Epithelial cell of proximal tubule (primary cell): ENCODE data around the gene COL26A1. TPM values are rescaled to one million over a fixed set of nuclear protein-coding genes. Genes with fewer than 3 reads are reported as not detected.

Experiments used
- DNase-seq: peaks from one replicate; pipeline ENCODE4 v3.0.0-alpha.2; 2011; ENCODE audit warnings: low read depth
- H3K4me3 ChIP-seq: 2 replicates; pipeline ENCODE4 v1.5.1; 2011; ENCODE audit warnings: low read depth, mild to moderate bottlenecking, low read length
- total RNA-seq: library from RNA; depleted of rRNA; stranded (reverse); fragments of >200 nt; gene quantifications from 2 replicates; pipeline ENCODE4 v1.2.3, GENCODE V29; 2015
- TF ChIP-seq, protein P1 (sequence below): conservative IDR thresholded peaks from 2 replicates; pipeline ENCODE4 v1.5.1; 2012; ENCODE audit warnings: low read depth, mild to moderate bottlenecking, low read length

Gene COL26A1
- total RNA-seq, 1 donor from 2014 or later: not detected

DNA sequence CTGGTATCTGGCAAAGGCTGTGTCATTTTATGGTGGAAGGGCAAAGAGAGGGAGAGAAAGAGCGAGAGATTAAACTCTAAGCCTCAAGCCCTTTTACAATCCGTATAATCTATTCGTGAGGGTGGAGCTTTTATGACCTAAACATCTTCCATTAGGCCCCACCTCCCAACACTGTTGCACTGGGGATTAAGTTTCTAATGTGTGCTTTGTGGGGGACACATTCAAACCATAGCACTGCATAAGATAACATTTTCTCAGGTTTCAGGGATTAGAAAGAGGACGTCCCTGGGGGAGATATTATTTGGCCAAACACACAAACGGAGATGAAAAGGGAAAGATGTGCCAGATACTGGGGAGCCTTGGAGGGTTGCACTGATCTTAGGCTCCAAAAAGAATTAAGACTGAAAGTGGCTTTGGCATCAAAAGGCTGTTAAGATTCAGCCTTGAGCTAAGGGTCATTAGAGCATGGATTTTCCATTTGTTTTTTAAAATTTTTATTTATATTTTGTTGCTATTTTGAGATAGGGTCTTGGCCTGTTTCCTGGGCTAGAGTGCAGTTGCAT is 19.0 kb downstream of the COL26A1 start:
- H3K4me3 ChIP-seq: no peak overlapping the region
- DNase-seq: no peak
- TF ChIP-seq, protein P1, sequence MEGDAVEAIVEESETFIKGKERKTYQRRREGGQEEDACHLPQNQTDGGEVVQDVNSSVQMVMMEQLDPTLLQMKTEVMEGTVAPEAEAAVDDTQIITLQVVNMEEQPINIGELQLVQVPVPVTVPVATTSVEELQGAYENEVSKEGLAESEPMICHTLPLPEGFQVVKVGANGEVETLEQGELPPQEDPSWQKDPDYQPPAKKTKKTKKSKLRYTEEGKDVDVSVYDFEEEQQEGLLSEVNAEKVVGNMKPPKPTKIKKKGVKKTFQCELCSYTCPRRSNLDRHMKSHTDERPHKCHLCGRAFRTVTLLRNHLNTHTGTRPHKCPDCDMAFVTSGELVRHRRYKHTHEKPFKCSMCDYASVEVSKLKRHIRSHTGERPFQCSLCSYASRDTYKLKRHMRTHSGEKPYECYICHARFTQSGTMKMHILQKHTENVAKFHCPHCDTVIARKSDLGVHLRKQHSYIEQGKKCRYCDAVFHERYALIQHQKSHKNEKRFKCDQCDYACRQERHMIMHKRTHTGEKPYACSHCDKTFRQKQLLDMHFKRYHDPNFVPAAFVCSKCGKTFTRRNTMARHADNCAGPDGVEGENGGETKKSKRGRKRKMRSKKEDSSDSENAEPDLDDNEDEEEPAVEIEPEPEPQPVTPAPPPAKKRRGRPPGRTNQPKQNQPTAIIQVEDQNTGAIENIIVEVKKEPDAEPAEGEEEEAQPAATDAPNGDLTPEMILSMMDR: no peak

DNA sequence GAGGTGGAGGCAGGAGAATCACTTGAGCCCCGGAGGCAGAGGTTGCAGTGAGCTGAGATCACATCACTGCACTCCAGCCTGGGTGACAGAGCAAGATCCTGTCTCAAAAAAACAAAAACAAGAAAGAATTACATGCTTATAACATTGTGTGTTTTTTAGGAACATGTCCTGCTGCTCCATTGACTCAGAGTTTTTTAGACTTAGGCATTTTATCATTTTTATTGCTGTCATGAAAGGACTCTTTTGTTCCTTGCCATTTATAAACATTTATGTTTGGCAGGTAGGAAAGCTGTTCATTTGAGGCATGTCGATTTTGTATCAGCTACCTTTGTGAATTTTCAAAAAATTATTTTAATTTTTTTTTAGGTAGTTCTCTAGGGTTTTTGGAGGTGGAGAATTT is 20.3 kb downstream of the COL26A1 start:
- DNase-seq: no peak
- TF ChIP-seq, protein P1: no peak

DNA sequence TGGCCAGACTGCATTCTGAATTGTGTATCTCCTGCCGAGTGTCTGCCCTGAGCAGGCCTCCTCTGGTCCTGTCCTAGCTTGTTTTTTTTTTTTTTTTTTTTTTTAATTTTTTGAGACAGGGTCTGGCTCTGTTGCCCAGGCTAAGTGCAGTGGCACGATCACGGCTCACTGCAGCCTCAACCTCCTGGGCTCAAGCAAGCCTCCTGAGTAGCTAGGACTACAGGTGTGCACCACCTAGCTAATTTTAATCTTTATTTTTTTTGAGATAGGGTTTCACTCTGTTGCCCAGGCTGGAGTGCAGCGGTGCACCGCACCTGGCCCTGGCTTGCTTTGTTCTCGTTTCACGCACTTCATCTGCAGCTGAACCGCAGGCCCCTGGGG is 23.5 kb downstream of the COL26A1 start:
- DNase-seq: no peak
- H3K4me3 ChIP-seq: no peak overlapping the region
- TF ChIP-seq, protein P1: no peak

More for the DNA sequence above, 20.3 kb downstream of the COL26A1 start:
- H3K4me3 ChIP-seq: no peak overlapping the region

DNA sequence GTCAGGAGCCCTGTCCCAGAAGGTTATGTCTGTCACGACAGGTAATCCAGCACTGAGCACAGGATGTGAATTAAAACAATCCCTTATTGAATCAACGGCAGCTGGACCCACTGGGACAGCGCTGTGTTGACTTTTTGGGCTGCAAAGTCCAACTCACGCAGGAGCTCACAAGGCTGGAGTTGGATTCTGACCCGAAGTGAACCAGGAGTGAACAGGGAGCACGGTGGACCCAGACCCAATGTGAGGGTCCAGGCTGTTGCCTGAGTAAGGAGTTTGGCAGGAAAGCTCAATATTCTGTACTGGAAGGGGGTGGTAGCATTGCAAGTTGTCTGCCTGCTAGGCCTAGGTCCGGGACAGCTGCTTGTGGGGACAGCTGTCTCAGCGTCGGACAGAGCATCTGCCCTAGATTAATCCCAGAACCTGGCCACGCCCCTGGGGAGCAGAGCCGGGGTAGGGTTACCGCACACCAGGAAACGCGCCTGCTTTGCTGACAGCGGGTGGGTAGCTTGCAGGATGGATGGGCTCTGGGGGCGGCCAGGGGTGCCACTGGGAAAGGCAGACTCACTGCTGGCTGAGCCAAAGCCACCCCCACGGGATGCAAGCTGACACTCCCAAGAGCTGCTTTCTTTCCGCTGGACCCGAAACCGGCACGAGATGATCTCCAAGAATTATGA is 24.0 kb downstream of the COL26A1 start:
- H3K4me3 ChIP-seq: no peak overlapping the region
- no peak for DNase-seq
- TF ChIP-seq, protein P1: no peak

DNA sequence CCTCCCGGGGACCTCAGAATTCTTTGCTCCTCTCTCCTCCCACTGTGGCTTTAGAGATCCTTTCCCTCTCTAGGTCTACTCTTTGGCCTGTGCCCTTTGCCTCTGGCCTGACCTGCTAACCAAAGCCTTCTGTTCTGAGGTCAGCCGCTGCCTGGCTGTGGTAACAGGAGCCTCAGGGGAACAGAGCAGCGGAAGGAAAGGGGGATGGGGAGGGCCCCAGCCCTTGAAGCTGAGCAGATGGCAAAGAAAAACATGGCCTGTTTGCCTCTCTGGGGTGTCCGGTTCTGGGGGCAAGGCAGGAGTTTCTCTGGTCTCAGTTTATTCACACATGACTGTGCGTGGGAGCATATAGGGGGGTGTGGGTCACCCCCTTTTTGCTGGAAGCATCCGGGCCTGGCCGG is 28.2 kb downstream of the COL26A1 start:
- TF ChIP-seq, protein P1: no peak
- no peak for DNase-seq

DNA sequence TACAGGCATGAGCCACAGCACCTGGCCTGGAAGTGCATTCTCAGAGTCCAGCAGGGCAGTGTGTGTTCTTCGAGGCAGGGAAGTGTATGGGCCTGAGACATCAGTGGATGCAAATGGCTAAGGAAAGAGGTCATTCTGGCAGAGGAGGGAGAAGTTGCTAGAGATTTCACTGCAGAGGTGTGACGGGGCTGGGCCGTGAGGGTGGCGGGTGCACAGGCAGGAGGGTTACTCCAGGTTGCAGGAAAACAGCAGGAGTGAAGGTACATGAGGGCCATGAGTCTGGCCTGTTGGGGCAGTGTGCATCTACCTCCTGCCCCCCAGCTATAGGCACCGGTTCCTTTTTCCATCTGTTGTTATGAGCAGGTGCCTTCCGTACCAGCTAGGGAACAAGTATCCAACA is 29.3 kb downstream of the COL26A1 start:
- no peak for DNase-seq
- TF ChIP-seq, protein P1: no peak
- no peak overlapping the region for H3K4me3 ChIP-seq

More for the DNA sequence above, 28.2 kb downstream of the COL26A1 start:
- H3K4me3 ChIP-seq: no peak overlapping the region

DNA sequence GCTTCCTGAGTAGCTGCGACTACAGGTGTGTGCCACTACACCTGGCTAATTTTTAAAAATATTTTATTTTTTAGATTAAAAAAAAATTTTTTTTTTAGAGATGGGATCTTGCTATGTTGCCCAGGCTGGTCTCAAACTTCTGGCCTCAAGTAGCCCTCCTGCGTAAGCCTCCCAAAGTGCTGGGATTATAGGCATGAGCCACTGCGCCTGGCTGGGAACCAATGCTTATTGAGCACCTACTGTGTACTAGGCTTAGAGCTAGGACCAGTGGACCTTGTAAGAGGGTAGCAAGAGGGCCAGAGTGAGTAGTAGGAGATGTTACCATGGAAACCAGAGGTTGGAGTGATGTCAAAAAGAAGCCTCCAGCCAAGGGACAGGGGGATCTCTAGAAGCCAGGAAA is 31.2 kb downstream of the COL26A1 start:
- TF ChIP-seq, protein P1: no peak
- H3K4me3 ChIP-seq: no peak overlapping the region
- no peak for DNase-seq
